Psoas muscle (tissue), 8 donors: ENCODE results near the gene KLHL29. TPM values are rescaled to one million over a fixed set of nuclear protein-coding genes. Genes with fewer than 3 reads are reported as not detected.

ENCODE experiments used
- ATAC-seq, 4 donors: fragments of 200-7000 bp; cut with Tn5 transposase; one replicate each; pipeline ENCODE4 v1.9.1; 2020; ENCODE audit warnings: moderate library complexity in 3 of 4, mild to moderate bottlenecking in 2 of 4
- DNase-seq, 2 donors: peaks; one replicate each; pipeline ENCODE4 v3.0.0-alpha.2; 2020
- H3K27ac ChIP-seq: fragments of 200-600 bp; one replicate; pipeline ENCODE4 v1.8.0; 2022
- H3K27me3 ChIP-seq, 3 donors: fragments of 200-600 bp in 1 of 3; one replicate each; pipeline versions ENCODE4 v1.6.1 to v1.8.0; 2013 to 2022; ENCODE audit warnings: low read length in 2 of 3, mild to moderate bottlenecking in 2 of 3, moderate library complexity in 1 of 3; ENCODE audit not compliant: insufficient read depth in 3 of 3
- H3K36me3 ChIP-seq, 2 donors: fragments of 200-600 bp in 1 of 2; one replicate each; pipeline versions ENCODE4 v1.6.1 to v1.8.0; 2013 to 2022; ENCODE audit warnings: low read depth in 1 of 2, mild to moderate bottlenecking in 1 of 2, moderate library complexity in 1 of 2; ENCODE audit not compliant: insufficient read depth in 1 of 2
- H3K4me1 ChIP-seq: fragments of 200-600 bp; one replicate; pipeline ENCODE4 v1.8.0; 2022
- H3K4me3 ChIP-seq: fragments of 200-600 bp; one replicate; pipeline ENCODE4 v1.8.0; 2022; ENCODE audit warnings: mild to moderate bottlenecking
- H3K9me3 ChIP-seq: fragments of 200-600 bp; one replicate; pipeline ENCODE4 v1.8.0; 2022
- CTCF ChIP-seq: fragments of 200-600 bp; IDR thresholded peaks from one replicate; pipeline ENCODE4 v1.8.0; 2022; ENCODE audit warnings: antibody characterized with exemption
- WGBS, 3 donors: extraction: QIAGEN DNeasy Blood & Tissue Kit; methylation state at CpG; one replicate each; pipeline versions ENCODE4 v1.1.6 to v1.1.7; 2013; 5-methylcytosine and 5-hydroxymethylcytosine counted together
- intact Hi-C, 2 donors: fragments of 100-400 bp; cut with DNase I; formaldehyde crosslinking; loops; one replicate each; pipeline versions ENCODE4 v1.11.0 to v1.14.2; 2022
- polyA plus RNA-seq, 3 donors: library from polyadenylated mRNA; stranded (reverse); fragments of 200-250 nt; gene quantifications; one replicate each; pipeline ENCODE4 v1.2.3, GENCODE V29; 2013
- total RNA-seq, 4 donors: library from RNA; stranded (reverse); fragmentation: NEBNext Ultra II Directional in 2 of 4; extraction: Animal tissue kit (Norgen Biotek cat#: 25700) in 2 of 4; gene quantifications; one replicate each; pipeline versions ENCODE4 v1.2.1 to v1.2.4, GENCODE V29; 2021 to 2023
- donor health status: healthy with polysubstance abuse.
- donor health status: DM: no; HTN: no; CAD: no; lungs with moderate emphysema.
- donor health status: Bipolar disorder and iron deficiency.
- donor health status: healthy.
- donor health status: DM: yes; HTN: yes; CAD: no.
- donor health status: DM: no; HTN: no; CAD: no.
- donor health status: DM: no; HTN: no; CAD: no.
- donor health status: DM: yes; HTN: yes; CAD: no.

Gene KLHL29
- total and polyA plus RNA-seq, 7 donors: 4.4 to 14.1 (median 6.8) TPM

- DNase-seq: no peak
- H3K36me3 ChIP-seq: peaks cover 0 to 36% of the 10 kb centered on the region in 2 donors
- no peaks in the 10 kb centered on the region for H3K27me3 ChIP-seq
- 85 to 94% (median 91%) methylated on average over 6 of the region's 6 CpGs for WGBS, 3 donors
- H3K9me3 ChIP-seq: no peaks in the 10 kb centered on the region
- no peak for TF ChIP-seq CTCF
- no peak for ATAC-seq
- H3K27ac ChIP-seq: no peak overlapping the region
- H3K4me1 ChIP-seq: peaks cover 9% of the 10 kb centered on the region
- intact Hi-C loops: no loop called here
- H3K4me3 ChIP-seq: no peak overlapping the region
Measured at GRCh38 chr2:23698116-23698693, 313.2 kb downstream of the KLHL29 start.

GRCh38 chr2:23698721-23699579, 314.0 kb downstream of the KLHL29 start:
- no peak for TF ChIP-seq CTCF
- Histone ChIP-seq H3K4me3 (no peak overlapping the region), H3K36me3 (peaks cover 0 to 35% of the 10 kb centered on the region in 2 donors), H3K4me1 (peaks cover 9% of the 10 kb centered on the region), H3K27ac (peak overlapping the region; percentile 21), H3K27me3 (no peaks in the 10 kb centered on the region), H3K9me3 (no peaks in the 10 kb centered on the region)
- DNase-seq (peak in 1 of 2 donors; percentile 45), ATAC-seq (peak in 3 of 4 donors; percentile 34 to 67 (median 55))
- intact Hi-C loops: no loop called here
- 61 to 80% (median 65%) methylated on average over 17 of the region's 17 CpGs for WGBS, 3 donors

- 94 to 97% (median 96%) methylated on average over 5 of the region's 5 CpGs for WGBS, 3 donors
- intact Hi-C loops: no loop called here
- ATAC-seq: no peak
Measured at GRCh38 chr2:23699580-23699925, 314.6 kb downstream of the KLHL29 start.

GRCh38 chr2:23700627-23701026, 315.6 kb downstream of the KLHL29 start:
- Histone ChIP-seq H3K9me3 (no peaks in the 10 kb centered on the region), H3K27ac (no peak overlapping the region), H3K4me3 (no peak overlapping the region), H3K27me3 (no peaks in the 10 kb centered on the region), H3K4me1 (peaks cover 9% of the 10 kb centered on the region), H3K36me3 (peaks cover 0 to 45% of the 10 kb centered on the region in 2 donors)
- DNase-seq: no peak
- WGBS, 3 donors: 82 to 91% (median 84%) methylated on average over 5 of the region's 5 CpGs
- TF ChIP-seq CTCF: no peak
- ATAC-seq: no peak
- intact Hi-C loops: no loop called here

More at GRCh38 chr2:23699580-23699925, 314.6 kb downstream of the KLHL29 start:
- no peaks in the 10 kb centered on the region for H3K9me3 ChIP-seq
- H3K27ac ChIP-seq: peak overlapping the region; percentile 21
- H3K27me3 ChIP-seq: no peaks in the 10 kb centered on the region
- H3K4me1 ChIP-seq: peaks cover 9% of the 10 kb centered on the region
- H3K4me3 ChIP-seq: no peak overlapping the region
- peaks cover 0 to 39% of the 10 kb centered on the region in 2 donors for H3K36me3 ChIP-seq
- TF ChIP-seq CTCF: no peak
- DNase-seq: peak in 1 of 2 donors; percentile 23
